ENCODE results near the gene RAMP3.
"Not testable (repeated sequence)": the region's sequence is repeated elsewhere in the genome, so short reads cannot be mapped to it uniquely, and the experiment has no call there.

RAMP3 gene

DNA sequence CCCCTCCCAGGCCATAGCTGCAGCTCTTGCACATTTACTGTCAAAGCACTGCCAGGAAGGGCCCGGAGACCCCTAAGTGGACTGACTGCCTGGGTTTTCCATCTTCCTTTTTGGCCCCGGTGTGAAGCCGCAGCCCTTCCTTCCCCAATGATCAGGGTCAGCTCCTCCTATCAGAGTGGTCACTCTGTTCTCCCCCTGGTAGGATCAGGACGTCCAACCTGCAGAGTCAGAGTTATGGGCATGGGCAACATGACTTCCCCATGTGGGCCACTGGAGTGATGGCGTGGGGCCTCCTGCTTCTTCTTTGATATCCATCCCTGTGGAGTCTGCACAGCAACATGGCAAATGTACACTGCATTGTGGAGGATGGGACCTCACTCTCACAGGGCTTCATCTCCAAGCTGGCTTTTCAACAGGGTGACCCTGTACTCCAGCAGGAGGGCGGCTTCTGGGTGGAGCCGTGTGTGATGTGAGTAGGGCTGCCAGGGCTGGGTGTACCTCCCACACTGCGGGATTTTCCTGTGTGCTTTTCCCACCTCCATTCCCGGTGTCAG, 6.4 kb upstream of the RAMP3 start:
- ChIA-PET CTCF (interaction anchor here (9.8 kb wide), 1 partner anchor 106 kb away, joined by 141 read pairs; no protein-coding TSS in a partner anchor), POLR2A (no interaction called here)
- TF ChIP-seq, protein P1, sequence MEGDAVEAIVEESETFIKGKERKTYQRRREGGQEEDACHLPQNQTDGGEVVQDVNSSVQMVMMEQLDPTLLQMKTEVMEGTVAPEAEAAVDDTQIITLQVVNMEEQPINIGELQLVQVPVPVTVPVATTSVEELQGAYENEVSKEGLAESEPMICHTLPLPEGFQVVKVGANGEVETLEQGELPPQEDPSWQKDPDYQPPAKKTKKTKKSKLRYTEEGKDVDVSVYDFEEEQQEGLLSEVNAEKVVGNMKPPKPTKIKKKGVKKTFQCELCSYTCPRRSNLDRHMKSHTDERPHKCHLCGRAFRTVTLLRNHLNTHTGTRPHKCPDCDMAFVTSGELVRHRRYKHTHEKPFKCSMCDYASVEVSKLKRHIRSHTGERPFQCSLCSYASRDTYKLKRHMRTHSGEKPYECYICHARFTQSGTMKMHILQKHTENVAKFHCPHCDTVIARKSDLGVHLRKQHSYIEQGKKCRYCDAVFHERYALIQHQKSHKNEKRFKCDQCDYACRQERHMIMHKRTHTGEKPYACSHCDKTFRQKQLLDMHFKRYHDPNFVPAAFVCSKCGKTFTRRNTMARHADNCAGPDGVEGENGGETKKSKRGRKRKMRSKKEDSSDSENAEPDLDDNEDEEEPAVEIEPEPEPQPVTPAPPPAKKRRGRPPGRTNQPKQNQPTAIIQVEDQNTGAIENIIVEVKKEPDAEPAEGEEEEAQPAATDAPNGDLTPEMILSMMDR (IDR thresholded peaks at IDR 0.05; ENCODE audit: insufficient read depth, low read length, missing control alignments) = no peak
- H3K4me3 ChIP-seq (ENCODE audit: low read depth, low read length) = no peak overlapping the region
- no peak for DNase-seq (ENCODE audit: low read depth, low spot score)

DNA sequence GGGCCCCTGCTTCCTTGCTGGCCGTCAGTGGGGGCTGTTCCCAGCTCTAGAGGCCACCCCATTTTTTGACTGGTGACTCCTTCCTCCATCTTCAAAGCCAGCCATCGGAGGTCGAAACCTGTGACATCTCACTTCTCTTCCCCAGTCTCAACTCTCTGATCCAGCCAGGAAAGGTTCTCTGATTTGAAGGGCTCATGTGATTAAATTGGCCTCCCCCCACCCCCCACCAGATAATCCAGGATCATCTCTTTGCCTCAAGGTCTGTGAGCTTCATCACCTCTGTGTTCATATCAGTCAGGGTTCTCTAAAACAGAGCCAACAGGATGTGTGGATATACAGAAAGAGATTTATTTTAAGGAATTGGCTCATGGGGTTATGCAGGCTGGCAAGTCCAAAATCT, 5.6 kb upstream of the RAMP3 start:
- no peak overlapping the region for H3K4me3 ChIP-seq (ENCODE audit: low read depth, low read length)
- CTCF ChIA-PET = interaction anchor here (1.0 to 9.8 kb wide), 4 partner anchors 8 to 112 kb away, joined by 3 to 141 read pairs (median 6); no protein-coding TSS in a partner anchor
- POLR2A ChIA-PET = no interaction called here
- TF ChIP-seq, protein P1 (IDR thresholded peaks at IDR 0.05; ENCODE audit: insufficient read depth, low read length, missing control alignments) = no peak
- no peak for DNase-seq (ENCODE audit: low read depth, low spot score)

DNA sequence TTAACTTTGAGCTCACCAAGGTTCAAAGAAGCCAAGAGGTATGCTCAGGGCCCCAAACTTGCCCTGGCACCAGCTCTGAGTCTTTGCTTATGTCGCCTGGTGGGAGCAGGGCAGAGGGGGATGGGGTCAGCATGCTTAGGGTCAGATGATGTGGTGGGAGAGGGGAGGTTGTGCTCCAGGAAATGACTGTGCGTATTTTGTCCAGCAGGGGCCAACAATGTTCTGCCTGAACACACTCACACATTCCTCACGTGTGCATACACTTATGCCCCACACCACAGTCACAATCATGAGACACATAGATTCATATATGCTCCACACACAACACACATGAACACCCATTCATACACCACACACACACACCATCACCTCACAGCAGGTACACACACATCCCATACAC, 4.4 kb upstream of the RAMP3 start:
- H3K4me3 ChIP-seq (ENCODE audit: low read depth, low read length) = no peak overlapping the region
- ChIA-PET CTCF (interaction anchor here (0.7 to 9.8 kb wide), 8 partner anchors 8 to 705 kb away, joined by 3 to 141 read pairs (median 4); no protein-coding TSS in a partner anchor), POLR2A (no interaction called here)
- TF ChIP-seq, protein P1 (IDR thresholded peaks at IDR 0.05; ENCODE audit: insufficient read depth, low read length, missing control alignments) = no peak
- no peak for DNase-seq (ENCODE audit: low read depth, low spot score)

DNA sequence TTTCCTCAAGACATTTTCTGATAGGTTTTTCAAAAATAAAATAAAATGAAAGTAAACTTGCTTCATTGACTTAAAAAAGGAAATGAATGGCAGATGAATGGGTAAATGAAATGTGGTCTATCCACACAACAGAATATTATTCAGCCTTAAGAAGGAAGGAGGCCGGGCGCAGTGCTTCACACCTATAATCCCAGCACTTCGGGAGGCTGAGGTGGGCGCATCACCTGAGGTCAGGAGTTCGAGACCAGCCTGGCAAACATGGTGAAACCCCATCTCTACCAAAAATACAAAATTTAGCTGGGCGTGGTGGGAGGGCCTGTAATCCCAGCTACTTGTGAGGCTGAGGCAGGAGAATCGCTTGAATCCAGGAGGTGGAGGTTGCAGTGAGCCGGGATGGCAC, 3.7 kb upstream of the RAMP3 start:
- DNase-seq (ENCODE audit: low read depth, low spot score); POLR2A ChIA-PET; H3K4me3 ChIP-seq (ENCODE audit: low read depth, low read length): not testable (repeated sequence)
- CTCF ChIA-PET = interaction anchor here (0.7 to 9.8 kb wide), 10 partner anchors 16 to 712 kb away, joined by 3 to 141 read pairs (median 3); no protein-coding TSS in a partner anchor

DNA sequence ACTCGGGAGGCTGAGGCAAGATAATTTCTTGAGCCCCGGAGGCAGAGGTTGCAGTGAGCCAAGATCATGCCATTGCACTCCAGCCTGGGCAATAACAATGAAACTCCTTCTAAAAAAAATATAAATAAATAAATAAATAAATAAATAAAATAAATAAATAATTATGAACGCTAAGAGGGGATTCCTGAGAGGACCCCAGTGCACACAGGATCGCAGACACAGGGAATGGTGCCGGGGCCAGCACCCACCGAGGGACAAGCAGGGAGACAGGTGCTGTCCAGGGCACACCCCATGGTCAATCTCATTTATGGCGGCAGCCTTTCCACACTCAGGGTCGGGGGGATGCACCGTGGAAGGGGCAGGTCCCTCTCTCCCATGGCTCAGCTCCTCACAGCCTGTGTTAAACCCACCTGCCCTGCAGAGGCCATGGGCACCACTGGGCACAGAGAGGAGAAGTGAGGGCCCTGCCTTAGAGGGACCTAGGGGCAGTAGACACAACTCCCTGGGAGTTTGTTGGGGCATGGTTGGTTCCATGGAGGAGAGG, 2.2 kb upstream of the RAMP3 start:
- POLR2A ChIA-PET = no interaction called here
- TF ChIP-seq, protein P1 (IDR thresholded peaks at IDR 0.05; ENCODE audit: insufficient read depth, low read length, missing control alignments) = no peak
- DNase-seq (ENCODE audit: low read depth, low spot score) = no peak

DNA sequence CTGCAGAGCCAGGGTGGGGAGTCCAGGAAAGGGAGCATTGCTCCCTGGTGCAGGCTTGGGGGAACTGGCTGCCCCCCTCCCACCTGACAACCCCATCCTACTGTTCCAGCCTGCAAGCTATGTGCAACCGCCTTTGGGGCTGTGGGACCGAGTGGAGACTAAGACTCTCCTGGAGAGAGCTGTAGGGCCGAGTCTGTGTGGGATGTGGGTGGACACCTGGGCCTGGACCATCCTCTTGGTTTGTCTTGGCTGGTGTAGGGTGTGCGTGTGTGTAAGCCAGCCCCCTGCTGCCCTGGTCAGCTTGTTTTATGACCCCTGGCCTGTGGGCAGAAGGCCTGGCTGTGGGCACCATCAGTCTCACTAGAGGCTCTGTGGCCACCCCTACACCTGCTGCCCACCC, 1.6 kb upstream of the RAMP3 start:
- ChIA-PET CTCF (interaction anchor here (0.6 to 9.8 kb wide), 4 partner anchors 102 to 704 kb away, joined by 3 to 141 read pairs (median 4); no protein-coding TSS in a partner anchor), POLR2A (no interaction called here)
- H3K4me3 ChIP-seq (ENCODE audit: low read depth, low read length) = no peak overlapping the region
- TF ChIP-seq, protein P1 (IDR thresholded peaks at IDR 0.05; ENCODE audit: insufficient read depth, low read length, missing control alignments) = no peak
- DNase-seq (ENCODE audit: low read depth, low spot score) = no peak

More for the DNA sequence above, 2.2 kb upstream of the RAMP3 start:
- no peak overlapping the region for H3K4me3 ChIP-seq (ENCODE audit: low read depth, low read length)
- CTCF ChIA-PET = interaction anchor here (3.1 to 9.8 kb wide), 2 partner anchors 102 to 699 kb away, joined by 13 to 141 read pairs; no protein-coding TSS in a partner anchor
